HepG2 (cell line): ENCODE measurements around the gene STPG4. TPM values are rescaled to one million over a fixed set of nuclear protein-coding genes. Genes with fewer than 3 reads are reported as not detected.

ENCODE experiments used
- CHD2 ChIP-seq: IDR thresholded peaks from 2 replicates; pipeline ENCODE4 v1.6.1; 2011; ENCODE audit warnings: low read depth, low read length, improper control_type of control experiment
- EHMT2 ChIP-seq: fragments of 200-600 bp; sonication (generic); IDR thresholded peaks from 2 replicates; pipeline ENCODE4 v1.7.0; 2017; ENCODE audit warnings: antibody characterized with exemption, low read depth, low read length, borderline replicate concordance
- HOXD1 ChIP-seq: sonication (generic); formaldehyde crosslinking; IDR thresholded peaks from 2 replicates; pipeline ENCODE4 v1.5.0; 2020; ENCODE audit warnings: missing genetic modification reagents
- MEIS2 ChIP-seq: sonication (generic); formaldehyde crosslinking; IDR thresholded peaks from 2 replicates; pipeline ENCODE4 v1.9.0; 2021; ENCODE audit warnings: mild to moderate bottlenecking, missing genetic modification reagents
- MXI1 ChIP-seq: IDR thresholded peaks from 3 replicates; pipeline ENCODE4 v1.6.1; 2012; ENCODE audit warnings: low read depth, low read length, inconsistent platforms, borderline replicate concordance
- NONO ChIP-seq, 2 experiments: fragments of 450-650 bp in 1 of 2; sonication (generic) in 1 of 2; formaldehyde crosslinking in 1 of 2; IDR thresholded peaks in 1 of 2; conservative IDR thresholded peaks in 1 of 2; 2 replicates each; pipeline versions ENCODE4 v1.6.1 to v1.8.0; 2017 to 2022; ENCODE audit warnings: mild to moderate bottlenecking in 1 of 2, missing genetic modification reagents in 1 of 2, moderate library complexity in 1 of 2
- SP2 ChIP-seq: sonication (generic); formaldehyde crosslinking; IDR thresholded peaks from 2 replicates; pipeline ENCODE4 v1.5.1; 2020; ENCODE audit warnings: mild to moderate bottlenecking, missing genetic modification reagents
- TCF12 ChIP-seq, 2 experiments: fragments of 450-650 bp in 1 of 2; sonication (generic) in 1 of 2; formaldehyde crosslinking in 1 of 2; IDR thresholded peaks; 2 replicates each; pipeline versions ENCODE4 v1.6.1 to v1.8.0; 2017 to 2022; ENCODE audit warnings: antibody characterized with exemption in 1 of 2, mild to moderate bottlenecking in 1 of 2, missing genetic modification reagents in 1 of 2, moderate library complexity in 1 of 2
- TSC22D2 ChIP-seq: sonication (generic); formaldehyde crosslinking; IDR thresholded peaks from 2 replicates; pipeline ENCODE4 v1.5.1; 2020; ENCODE audit warnings: missing genetic modification reagents, mild to moderate bottlenecking, borderline replicate concordance
- ZNF235 ChIP-seq: sonication (generic); formaldehyde crosslinking; IDR thresholded peaks from 2 replicates; pipeline ENCODE4 v1.8.1; 2023; ENCODE audit warnings: mild to moderate bottlenecking, missing genetic modification reagents, borderline replicate concordance
- ZNF256 ChIP-seq: sonication (generic); formaldehyde crosslinking; conservative IDR thresholded peaks from 2 replicates; pipeline ENCODE4 v1.4.0; 2020; ENCODE audit warnings: missing genetic modification reagents
- ZNF331 ChIP-seq: sonication (generic); formaldehyde crosslinking; IDR thresholded peaks from 2 replicates; pipeline ENCODE4 v1.4.0; 2020; ENCODE audit warnings: missing genetic modification reagents
- ZNF841 ChIP-seq: sonication (generic); formaldehyde crosslinking; IDR thresholded peaks from 2 replicates; pipeline ENCODE4 v1.8.1; 2023; ENCODE audit warnings: missing genetic modification reagents, borderline replicate concordance
- ZSCAN30 ChIP-seq: sonication (generic); formaldehyde crosslinking; IDR thresholded peaks from 2 replicates; pipeline ENCODE4 v1.5.0; 2020; ENCODE audit warnings: mild to moderate bottlenecking, missing genetic modification reagents
- polyA plus RNA-seq, 8 experiments: library from polyadenylated mRNA; depleted of rRNA in 3 of 8; stranded (reverse) in 7 of 8; unstranded in 1 of 8; fragments of >200 nt; fragmentation: Illumina TruSeq in 4 of 8; extraction: Trizol in 4 of 8; gene quantifications; 2 replicates each; pipeline versions ENCODE4 v1.2.1 to v1.2.3, GENCODE V29; 2011 to 2016; ENCODE audit warnings: low read depth in 4 of 8, missing spikeins in 1 of 8, mixed read lengths in 1 of 8; ENCODE audit not compliant: insufficient read depth in 1 of 8
- total RNA-seq, 5 experiments: library from RNA; depleted of rRNA; stranded (reverse); fragments of >200 nt; fragmentation: Illumina TruSeq; extraction: Trizol; gene quantifications; 2 replicates each; pipeline ENCODE4 v1.2.3, GENCODE V29; 2016; ENCODE audit warnings: low read depth in 1 of 5
- TF ChIP-seq, protein P1 (sequence below): sonication (generic); formaldehyde crosslinking; IDR thresholded peaks from 2 replicates; pipeline ENCODE4 v1.5.0; 2020; ENCODE audit warnings: missing genetic modification reagents
- TF ChIP-seq, protein P2 (sequence below): sonication (generic); formaldehyde crosslinking; IDR thresholded peaks from 2 replicates; pipeline ENCODE4 v1.5.0; 2020; ENCODE audit warnings: missing genetic modification reagents
- TF ChIP-seq, protein P3 (sequence below): IDR thresholded peaks from 2 replicates; pipeline ENCODE4 v1.6.1; 2016
- TF ChIP-seq, protein P4 (sequence below): sonication (generic); formaldehyde crosslinking; IDR thresholded peaks from 2 replicates; pipeline ENCODE4 v1.9.0; 2021; ENCODE audit warnings: missing genetic modification reagents, mild to moderate bottlenecking, borderline replicate concordance
- TF ChIP-seq, protein P5 (sequence below): sonication (generic); formaldehyde crosslinking; IDR thresholded peaks from 2 replicates; pipeline ENCODE4 v1.9.0; 2022; ENCODE audit warnings: missing genetic modification reagents, mild to moderate bottlenecking, borderline replicate concordance
- TF ChIP-seq, protein P6 (sequence below): sonication (generic); formaldehyde crosslinking; IDR thresholded peaks from 2 replicates; pipeline ENCODE4 v1.4.0; 2020; ENCODE audit warnings: missing genetic modification reagents, borderline replicate concordance

Gene STPG4
- total and polyA plus RNA-seq, 2 of the 13 experiments (the other 11 are each of a cell fraction or from before 2014, with no cell fraction given), result 0.11 to 0.15 TPM

DNA sequence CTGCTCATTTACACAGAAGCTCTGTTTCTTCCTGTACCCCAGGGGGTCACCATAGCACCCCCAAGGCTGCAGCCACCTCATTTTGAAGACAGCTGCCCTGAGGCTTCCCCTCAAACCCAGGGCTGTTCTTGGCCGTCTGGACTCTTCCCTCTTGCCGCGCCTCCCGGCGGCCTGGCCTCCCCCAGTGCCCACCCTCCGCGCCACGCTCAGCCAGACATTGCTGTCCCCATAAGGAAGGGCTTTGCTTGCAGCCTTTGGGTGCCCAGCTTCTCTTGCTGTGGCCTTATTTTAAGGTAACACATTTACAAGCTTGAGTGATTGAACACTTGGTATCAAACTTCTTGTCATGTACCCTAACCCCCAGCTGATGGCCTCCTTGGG lies 79.0 kb downstream of the STPG4 start (continued):
- TF ChIP-seq, protein P1, sequence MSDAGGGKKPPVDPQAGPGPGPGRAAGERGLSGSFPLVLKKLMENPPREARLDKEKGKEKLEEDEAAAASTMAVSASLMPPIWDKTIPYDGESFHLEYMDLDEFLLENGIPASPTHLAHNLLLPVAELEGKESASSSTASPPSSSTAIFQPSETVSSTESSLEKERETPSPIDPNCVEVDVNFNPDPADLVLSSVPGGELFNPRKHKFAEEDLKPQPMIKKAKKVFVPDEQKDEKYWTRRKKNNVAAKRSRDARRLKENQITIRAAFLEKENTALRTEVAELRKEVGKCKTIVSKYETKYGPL, result no peak
- no peak for TF ChIP-seq MXI1
- TF ChIP-seq EHMT2, result no peak
- 0 out of 2 replicates have a peak, but pooled peaks have one; percentile 23 for TF ChIP-seq MEIS2 (CRISPR knock-in tag)
- TF ChIP-seq, protein P2, sequence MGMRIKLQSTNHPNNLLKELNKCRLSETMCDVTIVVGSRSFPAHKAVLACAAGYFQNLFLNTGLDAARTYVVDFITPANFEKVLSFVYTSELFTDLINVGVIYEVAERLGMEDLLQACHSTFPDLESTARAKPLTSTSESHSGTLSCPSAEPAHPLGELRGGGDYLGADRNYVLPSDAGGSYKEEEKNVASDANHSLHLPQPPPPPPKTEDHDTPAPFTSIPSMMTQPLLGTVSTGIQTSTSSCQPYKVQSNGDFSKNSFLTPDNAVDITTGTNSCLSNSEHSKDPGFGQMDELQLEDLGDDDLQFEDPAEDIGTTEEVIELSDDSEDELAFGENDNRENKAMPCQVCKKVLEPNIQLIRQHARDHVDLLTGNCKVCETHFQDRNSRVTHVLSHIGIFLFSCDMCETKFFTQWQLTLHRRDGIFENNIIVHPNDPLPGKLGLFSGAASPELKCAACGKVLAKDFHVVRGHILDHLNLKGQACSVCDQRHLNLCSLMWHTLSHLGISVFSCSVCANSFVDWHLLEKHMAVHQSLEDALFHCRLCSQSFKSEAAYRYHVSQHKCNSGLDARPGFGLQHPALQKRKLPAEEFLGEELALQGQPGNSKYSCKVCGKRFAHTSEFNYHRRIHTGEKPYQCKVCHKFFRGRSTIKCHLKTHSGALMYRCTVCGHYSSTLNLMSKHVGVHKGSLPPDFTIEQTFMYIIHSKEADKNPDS (CRISPR knock-in tag), result peak; percentile 18; the same call in 1 of the 2 replicates
- no peak for TF ChIP-seq ZNF331 (CRISPR knock-in tag)
- TF ChIP-seq NONO (IDR thresholded peaks at IDR 0.05), result no peak
- TF ChIP-seq NONO (CRISPR knock-in tag; conservative IDR thresholded peaks at IDR 0.05), result no peak
- no peak for TF ChIP-seq TSC22D2 (CRISPR knock-in tag)
- TF ChIP-seq, protein P3, sequence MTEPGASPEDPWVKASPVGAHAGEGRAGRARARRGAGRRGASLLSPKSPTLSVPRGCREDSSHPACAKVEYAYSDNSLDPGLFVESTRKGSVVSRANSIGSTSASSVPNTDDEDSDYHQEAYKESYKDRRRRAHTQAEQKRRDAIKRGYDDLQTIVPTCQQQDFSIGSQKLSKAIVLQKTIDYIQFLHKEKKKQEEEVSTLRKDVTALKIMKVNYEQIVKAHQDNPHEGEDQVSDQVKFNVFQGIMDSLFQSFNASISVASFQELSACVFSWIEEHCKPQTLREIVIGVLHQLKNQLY (CRISPR knock-in tag), result no peak
- peak; percentile 63; the same call in 1 of the 2 replicates for TF ChIP-seq ZNF235 (CRISPR knock-in tag)
- no peak for TF ChIP-seq SP2
- TF ChIP-seq ZNF841 (CRISPR knock-in tag), result no peak
- 0 out of 2 replicates have a peak, but pooled peaks have one; percentile 4 for TF ChIP-seq CHD2
- no peak for TF ChIP-seq TCF12 (IDR thresholded peaks at IDR 0.05)
- TF ChIP-seq TCF12 (CRISPR knock-in tag; IDR thresholded peaks at IDR 0.05), result 0 out of 2 replicates have a peak, but pooled peaks have one; percentile 19
- TF ChIP-seq ZNF256, result no peak
- TF ChIP-seq, protein P4, sequence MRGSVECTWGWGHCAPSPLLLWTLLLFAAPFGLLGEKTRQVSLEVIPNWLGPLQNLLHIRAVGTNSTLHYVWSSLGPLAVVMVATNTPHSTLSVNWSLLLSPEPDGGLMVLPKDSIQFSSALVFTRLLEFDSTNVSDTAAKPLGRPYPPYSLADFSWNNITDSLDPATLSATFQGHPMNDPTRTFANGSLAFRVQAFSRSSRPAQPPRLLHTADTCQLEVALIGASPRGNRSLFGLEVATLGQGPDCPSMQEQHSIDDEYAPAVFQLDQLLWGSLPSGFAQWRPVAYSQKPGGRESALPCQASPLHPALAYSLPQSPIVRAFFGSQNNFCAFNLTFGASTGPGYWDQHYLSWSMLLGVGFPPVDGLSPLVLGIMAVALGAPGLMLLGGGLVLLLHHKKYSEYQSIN (CRISPR knock-in tag), result no peak
- TF ChIP-seq, protein P5, sequence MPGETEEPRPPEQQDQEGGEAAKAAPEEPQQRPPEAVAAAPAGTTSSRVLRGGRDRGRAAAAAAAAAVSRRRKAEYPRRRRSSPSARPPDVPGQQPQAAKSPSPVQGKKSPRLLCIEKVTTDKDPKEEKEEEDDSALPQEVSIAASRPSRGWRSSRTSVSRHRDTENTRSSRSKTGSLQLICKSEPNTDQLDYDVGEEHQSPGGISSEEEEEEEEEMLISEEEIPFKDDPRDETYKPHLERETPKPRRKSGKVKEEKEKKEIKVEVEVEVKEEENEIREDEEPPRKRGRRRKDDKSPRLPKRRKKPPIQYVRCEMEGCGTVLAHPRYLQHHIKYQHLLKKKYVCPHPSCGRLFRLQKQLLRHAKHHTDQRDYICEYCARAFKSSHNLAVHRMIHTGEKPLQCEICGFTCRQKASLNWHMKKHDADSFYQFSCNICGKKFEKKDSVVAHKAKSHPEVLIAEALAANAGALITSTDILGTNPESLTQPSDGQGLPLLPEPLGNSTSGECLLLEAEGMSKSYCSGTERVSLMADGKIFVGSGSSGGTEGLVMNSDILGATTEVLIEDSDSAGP (CRISPR knock-in tag), result peak; percentile 12; the same call in 1 of the 2 replicates
- TF ChIP-seq, protein P6, sequence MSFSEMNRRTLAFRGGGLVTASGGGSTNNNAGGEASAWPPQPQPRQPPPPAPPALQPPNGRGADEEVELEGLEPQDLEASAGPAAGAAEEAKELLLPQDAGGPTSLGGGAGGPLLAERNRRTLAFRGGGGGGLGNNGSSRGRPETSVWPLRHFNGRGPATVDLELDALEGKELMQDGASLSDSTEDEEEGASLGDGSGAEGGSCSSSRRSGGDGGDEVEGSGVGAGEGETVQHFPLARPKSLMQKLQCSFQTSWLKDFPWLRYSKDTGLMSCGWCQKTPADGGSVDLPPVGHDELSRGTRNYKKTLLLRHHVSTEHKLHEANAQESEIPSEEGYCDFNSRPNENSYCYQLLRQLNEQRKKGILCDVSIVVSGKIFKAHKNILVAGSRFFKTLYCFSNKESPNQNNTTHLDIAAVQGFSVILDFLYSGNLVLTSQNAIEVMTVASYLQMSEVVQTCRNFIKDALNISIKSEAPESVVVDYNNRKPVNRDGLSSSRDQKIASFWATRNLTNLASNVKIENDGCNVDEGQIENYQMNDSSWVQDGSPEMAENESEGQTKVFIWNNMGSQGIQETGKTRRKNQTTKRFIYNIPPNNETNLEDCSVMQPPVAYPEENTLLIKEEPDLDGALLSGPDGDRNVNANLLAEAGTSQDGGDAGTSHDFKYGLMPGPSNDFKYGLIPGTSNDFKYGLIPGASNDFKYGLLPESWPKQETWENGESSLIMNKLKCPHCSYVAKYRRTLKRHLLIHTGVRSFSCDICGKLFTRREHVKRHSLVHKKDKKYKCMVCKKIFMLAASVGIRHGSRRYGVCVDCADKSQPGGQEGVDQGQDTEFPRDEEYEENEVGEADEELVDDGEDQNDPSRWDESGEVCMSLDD (CRISPR knock-in tag), result 0 out of 2 replicates have a peak, but pooled peaks have one; percentile 43
- TF ChIP-seq HOXD1 (CRISPR knock-in tag), result no peak
- 0 out of 2 replicates have a peak, but pooled peaks have one; percentile 28 for TF ChIP-seq ZSCAN30 (CRISPR knock-in tag)
